Muscle layer of colon (tissue), 2 donors: ENCODE results near the gene SURF6.

Experiments
- H3K27ac ChIP-seq: one replicate; pipeline ENCODE4 v1.7.0; 2013; ENCODE audit warnings: low read depth, mild to moderate bottlenecking, low read length, moderate library complexity
- H3K27me3 ChIP-seq, 2 donors: one replicate each; pipeline ENCODE4 v1.7.0; 2013; ENCODE audit warnings: low read length in 2 of 2, mild to moderate bottlenecking in 2 of 2; ENCODE audit not compliant: insufficient read depth in 2 of 2, control insufficient read depth in 1 of 2
- H3K36me3 ChIP-seq: one replicate; pipeline ENCODE4 v1.7.0; 2013; ENCODE audit warnings: mild to moderate bottlenecking, low read length; ENCODE audit not compliant: insufficient read depth
- H3K4me1 ChIP-seq: one replicate; pipeline ENCODE4 v1.7.0; 2013; ENCODE audit warnings: mild to moderate bottlenecking, low read length; ENCODE audit not compliant: insufficient read depth
- H3K4me3 ChIP-seq, 2 donors: one replicate each; pipeline ENCODE4 v1.7.0; 2013; ENCODE audit warnings: low read length in 2 of 2, low read depth in 1 of 2, mild to moderate bottlenecking in 1 of 2, moderate library complexity in 1 of 2
- H3K9ac ChIP-seq: one replicate; pipeline ENCODE4 v1.7.0; 2013; ENCODE audit warnings: low read length
- H3K9me3 ChIP-seq: one replicate; pipeline ENCODE4 v1.7.0; 2013; ENCODE audit warnings: mild to moderate bottlenecking, low read length
- donor health status: abdominal sarcoma.
- donor health status: Adenocarcinoma of cecum.

The SURF6 gene

GRCh38 chr9:133375724-133376654, 40.0 kb upstream of the SURF6 start, which contains the start of the genes STKLD1 and SURF4:
Gene STKLD1, plus strand, starts transcription at chr9:133376366. Its CDS starts 108 bp downstream, at chr9:133376474.
Gene SURF4, minus strand, starts transcription at chr9:133376060. Its CDS starts 91 bp downstream, at chr9:133375969.
- Histone ChIP-seq H3K27me3 (no peaks in the 10 kb centered on the region), H3K9ac (peak within 1 kb of the TSS; percentile 97), H3K9me3 (no peaks in the 10 kb centered on the region), H3K36me3 (peaks cover 8% of the 10 kb centered on the region), H3K27ac (peak within 1 kb of the TSS; percentile 86), H3K4me3 (peak within 1 kb of the TSS; percentile 86 to 87), H3K4me1 (peaks cover 31% of the 10 kb centered on the region)

GRCh38 chr9:133375116-133375723, 39.2 kb upstream of the SURF6 start:
- H3K27ac ChIP-seq: peak overlapping the region; percentile 86
- H3K4me3 ChIP-seq: peak overlapping the region; percentile 86 to 87
- peaks cover 39% of the 10 kb centered on the region for H3K4me1 ChIP-seq
- H3K36me3 ChIP-seq: peaks cover 12% of the 10 kb centered on the region
- H3K9me3 ChIP-seq: no peaks in the 10 kb centered on the region
- H3K9ac ChIP-seq: peak overlapping the region; percentile 97
- H3K27me3 ChIP-seq: no peaks in the 10 kb centered on the region

GRCh38 chr9:133374612-133375115, 38.7 kb upstream of the SURF6 start:
- peaks cover 18% of the 10 kb centered on the region for H3K36me3 ChIP-seq
- peak overlapping the region; percentile 86 for H3K27ac ChIP-seq
- peak overlapping the region; percentile 97 for H3K9ac ChIP-seq
- H3K4me3 ChIP-seq: peak overlapping the region; percentile 86 to 87
- no peaks in the 10 kb centered on the region for H3K9me3 ChIP-seq
- H3K4me1 ChIP-seq: peaks cover 44% of the 10 kb centered on the region
- H3K27me3 ChIP-seq: no peaks in the 10 kb centered on the region

GRCh38 chr9:133372144-133372543, 36.2 kb upstream of the SURF6 start:
- no peaks in the 10 kb centered on the region for H3K27me3 ChIP-seq
- H3K9me3 ChIP-seq: no peaks in the 10 kb centered on the region
- H3K4me3 ChIP-seq: no peak overlapping the region
- H3K4me1 ChIP-seq: peaks cover 60% of the 10 kb centered on the region
- peaks cover 21% of the 10 kb centered on the region for H3K36me3 ChIP-seq
- H3K27ac ChIP-seq: no peak overlapping the region
- H3K9ac ChIP-seq: no peak overlapping the region

- Histone ChIP-seq H3K27ac (no peak overlapping the region), H3K9me3 (no peaks in the 10 kb centered on the region), H3K4me1 (peaks cover 56% of the 10 kb centered on the region), H3K27me3 (no peaks in the 10 kb centered on the region), H3K4me3 (no peak overlapping the region), H3K36me3 (peaks cover 30% of the 10 kb centered on the region), H3K9ac (no peak overlapping the region)
These were observed 35.3 kb upstream of the SURF6 start for GRCh38 chr9:133371261-133371711.

GRCh38 chr9:133370685-133371084, 34.7 kb upstream of the SURF6 start:
- no peak overlapping the region for H3K27ac ChIP-seq
- H3K9ac ChIP-seq: no peak overlapping the region
- H3K27me3 ChIP-seq: no peaks in the 10 kb centered on the region
- peaks cover 36% of the 10 kb centered on the region for H3K36me3 ChIP-seq
- H3K4me3 ChIP-seq: no peak overlapping the region
- no peaks in the 10 kb centered on the region for H3K9me3 ChIP-seq
- peaks cover 56% of the 10 kb centered on the region for H3K4me1 ChIP-seq

- Histone ChIP-seq H3K27me3 (no peaks in the 10 kb centered on the region), H3K9me3 (no peaks in the 10 kb centered on the region), H3K36me3 (peaks cover 39% of the 10 kb centered on the region), H3K4me1 (peaks cover 54% of the 10 kb centered on the region), H3K27ac (no peak overlapping the region), H3K4me3 (no peak overlapping the region), H3K9ac (no peak overlapping the region)
These were observed 33.9 kb upstream of the SURF6 start for GRCh38 chr9:133369933-133370332.

- Histone ChIP-seq H3K4me3 (no peak overlapping the region), H3K27ac (no peak overlapping the region), H3K36me3 (peaks cover 39% of the 10 kb centered on the region), H3K27me3 (no peaks in the 10 kb centered on the region), H3K9me3 (no peaks in the 10 kb centered on the region), H3K9ac (no peak overlapping the region), H3K4me1 (peaks cover 49% of the 10 kb centered on the region)
These were observed 33.4 kb upstream of the SURF6 start for GRCh38 chr9:133369422-133369821.

- H3K9me3 ChIP-seq: no peaks in the 10 kb centered on the region
- no peak overlapping the region for H3K27ac ChIP-seq
- peaks cover 49% of the 10 kb centered on the region for H3K4me1 ChIP-seq
- no peaks in the 10 kb centered on the region for H3K27me3 ChIP-seq
- no peak overlapping the region for H3K4me3 ChIP-seq
- no peak overlapping the region for H3K9ac ChIP-seq
- peaks cover 48% of the 10 kb centered on the region for H3K36me3 ChIP-seq
These were observed 32.4 kb upstream of the SURF6 start for GRCh38 chr9:133368249-133368881.

GRCh38 chr9:133367778-133368177, 31.8 kb upstream of the SURF6 start:
- Histone ChIP-seq H3K27me3 (no peaks in the 10 kb centered on the region), H3K4me1 (peaks cover 47% of the 10 kb centered on the region), H3K9ac (no peak overlapping the region), H3K27ac (no peak overlapping the region), H3K4me3 (no peak overlapping the region), H3K9me3 (no peaks in the 10 kb centered on the region), H3K36me3 (peaks cover 49% of the 10 kb centered on the region)

- peaks cover 41% of the 10 kb centered on the region for H3K4me1 ChIP-seq
- no peak overlapping the region for H3K27ac ChIP-seq
- H3K27me3 ChIP-seq: no peaks in the 10 kb centered on the region
- H3K4me3 ChIP-seq: no peak overlapping the region
- H3K9me3 ChIP-seq: no peaks in the 10 kb centered on the region
- H3K9ac ChIP-seq: no peak overlapping the region
- H3K36me3 ChIP-seq: peaks cover 51% of the 10 kb centered on the region
These were observed 31.2 kb upstream of the SURF6 start for GRCh38 chr9:133367221-133367620.
